PC-3 (cell line): ENCODE results near the gene RAB12.

Experiments used
- EZH2 ChIP-seq: fragments of 300-600 bp; sonication (generic); IDR thresholded peaks from one replicate; pipeline ENCODE4 v1.6.1; 2017; ENCODE audit warnings: antibody characterized with exemption, mild to moderate bottlenecking, low read length; ENCODE audit not compliant: unreplicated experiment
- TF ChIP-seq, protein P1 (sequence below): fragments of 300-600 bp; sonication (generic); conservative IDR thresholded peaks from 2 replicates; pipeline ENCODE4 v1.5.1; 2017; ENCODE audit warnings: antibody characterized with exemption, low read depth, mild to moderate bottlenecking, low read length

DNA sequence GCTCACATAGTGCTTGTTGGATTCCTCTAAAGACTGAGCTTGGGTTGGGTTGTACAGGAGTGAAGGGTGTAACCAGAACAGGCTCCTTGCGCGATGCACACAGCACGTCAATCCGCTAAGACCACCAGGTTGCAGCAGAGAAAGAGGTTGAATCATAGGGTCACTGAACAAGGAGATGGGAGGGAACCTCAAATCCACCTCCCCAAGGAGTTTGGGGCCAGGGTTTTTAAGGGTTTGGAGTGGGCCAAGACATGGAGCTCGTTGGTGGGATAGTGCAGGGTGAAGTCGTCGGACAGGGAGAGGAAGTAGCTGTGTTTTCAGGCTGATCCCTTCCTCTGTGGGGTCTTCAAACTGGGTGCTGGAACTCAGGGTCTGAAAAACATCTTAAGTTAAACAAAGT lies 75.3 kb downstream of the RAB12 start:
- TF ChIP-seq, protein P1, sequence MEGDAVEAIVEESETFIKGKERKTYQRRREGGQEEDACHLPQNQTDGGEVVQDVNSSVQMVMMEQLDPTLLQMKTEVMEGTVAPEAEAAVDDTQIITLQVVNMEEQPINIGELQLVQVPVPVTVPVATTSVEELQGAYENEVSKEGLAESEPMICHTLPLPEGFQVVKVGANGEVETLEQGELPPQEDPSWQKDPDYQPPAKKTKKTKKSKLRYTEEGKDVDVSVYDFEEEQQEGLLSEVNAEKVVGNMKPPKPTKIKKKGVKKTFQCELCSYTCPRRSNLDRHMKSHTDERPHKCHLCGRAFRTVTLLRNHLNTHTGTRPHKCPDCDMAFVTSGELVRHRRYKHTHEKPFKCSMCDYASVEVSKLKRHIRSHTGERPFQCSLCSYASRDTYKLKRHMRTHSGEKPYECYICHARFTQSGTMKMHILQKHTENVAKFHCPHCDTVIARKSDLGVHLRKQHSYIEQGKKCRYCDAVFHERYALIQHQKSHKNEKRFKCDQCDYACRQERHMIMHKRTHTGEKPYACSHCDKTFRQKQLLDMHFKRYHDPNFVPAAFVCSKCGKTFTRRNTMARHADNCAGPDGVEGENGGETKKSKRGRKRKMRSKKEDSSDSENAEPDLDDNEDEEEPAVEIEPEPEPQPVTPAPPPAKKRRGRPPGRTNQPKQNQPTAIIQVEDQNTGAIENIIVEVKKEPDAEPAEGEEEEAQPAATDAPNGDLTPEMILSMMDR = no peak
- no peak for TF ChIP-seq EZH2
